Lung (tissue), 12 donors: ENCODE results near the gene POGZ. TPM values are rescaled to one million over a fixed set of nuclear protein-coding genes. Genes with fewer than 3 reads are reported as not detected.
A peak's percentile ranks its signal among the peaks of the same experiment; 100 is the strongest.

ENCODE experiments used
- ATAC-seq: fragments of 200-7000 bp; cut with Tn5 transposase; one replicate; pipeline ENCODE4 v1.9.1; 2020; ENCODE audit warnings: moderate number of reproducible peaks; ENCODE audit not compliant: insufficient read depth, low FRiP score
- DNase-seq, 3 donors: peaks; one replicate each; pipeline ENCODE4 v3.0.0-alpha.2; 2013 to 2017
- H3K27ac ChIP-seq, 2 donors: one replicate each; pipeline ENCODE4 v1.5.1; 2013; ENCODE audit warnings: mild to moderate bottlenecking in 2 of 2, moderate library complexity in 2 of 2, control low read depth in 1 of 2, inconsistent platforms in 1 of 2, low read depth in 1 of 2, low read length in 1 of 2
- H3K27me3 ChIP-seq, 3 donors: one replicate each; pipeline ENCODE4 v1.5.1; 2013; ENCODE audit warnings: low read length in 2 of 3; ENCODE audit not compliant: control insufficient read depth in 3 of 3, insufficient read depth in 3 of 3
- H3K36me3 ChIP-seq, 4 donors: one replicate each; pipeline ENCODE4 v1.5.1; 2013; ENCODE audit warnings: low read length in 4 of 4, mild to moderate bottlenecking in 1 of 4, moderate library complexity in 1 of 4; ENCODE audit not compliant: control insufficient read depth in 4 of 4, insufficient read depth in 4 of 4
- H3K4me1 ChIP-seq, 5 donors: one replicate each; pipeline ENCODE4 v1.5.1; 2013; ENCODE audit warnings: low read length in 5 of 5, mild to moderate bottlenecking in 2 of 5, moderate library complexity in 1 of 5; ENCODE audit not compliant: control insufficient read depth in 5 of 5, insufficient read depth in 5 of 5
- H3K4me3 ChIP-seq: one replicate; pipeline ENCODE4 v1.5.1; 2013; ENCODE audit warnings: mild to moderate bottlenecking, control low read depth, moderate library complexity
- H3K9ac ChIP-seq, 2 donors: one replicate each; pipeline ENCODE4 v1.5.1; 2013; ENCODE audit warnings: low read length in 2 of 2, control low read depth in 1 of 2; ENCODE audit not compliant: insufficient read depth in 1 of 2
- H3K9me3 ChIP-seq, 4 donors: one replicate each; pipeline ENCODE4 v1.5.1; 2013; ENCODE audit warnings: low read length in 3 of 4, mild to moderate bottlenecking in 1 of 4, moderate library complexity in 1 of 4; ENCODE audit not compliant: control insufficient read depth in 4 of 4, insufficient read depth in 3 of 4
- CTCF ChIP-seq: IDR thresholded peaks from 2 replicates; pipeline ENCODE4 v1.5.1; 2012; ENCODE audit warnings: mild to moderate bottlenecking; ENCODE audit errors: control extremely low read depth, extremely low read depth
- WGBS, 2 donors: extraction: QIAGEN DNeasy Blood & Tissue Kit; methylation state at CpG; one replicate each; pipeline ENCODE4 v1.1.7; 2013; 5-methylcytosine and 5-hydroxymethylcytosine counted together
- polyA plus RNA-seq, 2 donors: library from polyadenylated mRNA; stranded (reverse); fragments of 200-250 nt; gene quantifications; one replicate each; pipeline ENCODE4 v1.2.1, GENCODE V29; 2013
- total RNA-seq, 2 donors: library from RNA; depleted of rRNA in 1 of 2; stranded (reverse); fragments of >200 nt in 1 of 2; gene quantifications; one replicate each; pipeline ENCODE4 v1.2.1, GENCODE V29; 2014 to 2021
- donor health status: control.
- donor health status: control.
- donor health status: Bipolar disorder and iron deficiency.
- donor health status: healthy.
- donor health status: DM: yes; HTN: yes; CAD: no.

The POGZ gene
- total and polyA plus RNA-seq, 4 donors = 12.6 to 131 (median 41.6) TPM

GRCh38 chr1:151502035-151502700, 42.9 kb upstream of the POGZ start:
- Histone ChIP-seq H3K36me3 (no peaks in the 10 kb centered on the region), H3K27me3 (peaks cover 0 to 7% (median 4%) of the 10 kb centered on the region in 3 donors), H3K4me3 (no peak overlapping the region), H3K9ac (peak overlapping the region in 1 of 2 donors; percentile 42), H3K9me3 (no peaks in the 10 kb centered on the region), H3K27ac (no peak overlapping the region), H3K4me1 (peaks cover 0 to 18% (median 8%) of the 10 kb centered on the region in 5 donors)
- 58 to 76% methylated on average over 5 of the region's 5 CpGs for WGBS, 2 donors
- no peak for TF ChIP-seq CTCF
- peak; percentile 20 to 80 (median 61) for DNase-seq
- no peak for ATAC-seq

GRCh38 chr1:151501474-151501873, 42.2 kb upstream of the POGZ start:
- H3K4me3 ChIP-seq = no peak overlapping the region
- H3K9ac ChIP-seq = no peak overlapping the region
- H3K27ac ChIP-seq = no peak overlapping the region
- no peak for ATAC-seq
- 62 to 84% methylated on average over 10 of the region's 10 CpGs for WGBS, 2 donors
- H3K9me3 ChIP-seq = no peaks in the 10 kb centered on the region
- no peak for TF ChIP-seq CTCF
- peaks cover 0 to 18% (median 8%) of the 10 kb centered on the region in 5 donors for H3K4me1 ChIP-seq
- DNase-seq = no peak
- H3K36me3 ChIP-seq = no peaks in the 10 kb centered on the region
- H3K27me3 ChIP-seq = peaks cover 0 to 7% (median 4%) of the 10 kb centered on the region in 3 donors

GRCh38 chr1:151499930-151500329, 40.6 kb upstream of the POGZ start:
- Histone ChIP-seq H3K4me3 (no peak overlapping the region), H3K9ac (no peak overlapping the region), H3K36me3 (no peaks in the 10 kb centered on the region), H3K4me1 (peaks cover 0 to 18% (median 9%) of the 10 kb centered on the region in 5 donors), H3K9me3 (no peaks in the 10 kb centered on the region), H3K27me3 (peaks cover 0 to 4% (median 0%) of the 10 kb centered on the region in 3 donors), H3K27ac (no peak overlapping the region)
- DNase-seq (no peak), ATAC-seq (no peak)
- TF ChIP-seq CTCF = no peak
- WGBS, 2 donors = 88 to 91% methylated on average over 1 of the region's 1 CpG
